Spleen (tissue), 7 donors: ENCODE data around the gene NLRP3.

Experiments
- CTCF ChIP-seq, 11 experiments: fragments of 200-600 bp in 7 of 11; fragments of 450-650 bp in 4 of 11; sonication (generic) in 4 of 11; IDR thresholded peaks in 8 of 11; conservative IDR thresholded peaks in 3 of 11; 1 replicate in 7 of 11; 2 replicates in 4 of 11; pipeline versions ENCODE4 v1.4.0 to v1.8.0; 2016 to 2021; ENCODE audit warnings: antibody characterized with exemption in 11 of 11, inconsistent platforms in 4 of 11, mild to moderate bottlenecking in 1 of 11
- POLR2A ChIP-seq, 3 donors: fragments of 450-650 bp; IDR thresholded peaks; one replicate each; pipeline ENCODE4 v1.5.1; 2017; ENCODE audit warnings: antibody characterized with exemption in 3 of 3, mild to moderate bottlenecking in 1 of 3
- POLR2AphosphoS5 ChIP-seq, 3 donors: sonication (generic); formaldehyde crosslinking; IDR thresholded peaks; one replicate each; pipeline ENCODE4 v1.5.1; 2017; ENCODE audit warnings: antibody characterized with exemption in 3 of 3
- donor health status: DM: no; HTN: no; CAD: no; lungs with moderate emphysema.
- donor health status: DM: no; HTN: no; CAD: no.
- donor health status: DM: no; HTN: no; CAD: no.

- no peak for TF ChIP-seq POLR2A (IDR thresholded peaks at IDR 0.05)
- no peak for TF ChIP-seq CTCF (IDR thresholded peaks at IDR 0.05 in 8 of 11, conservative IDR thresholded peaks at IDR 0.05 in 3 of 11)
- TF ChIP-seq POLR2AphosphoS5 (IDR thresholded peaks at IDR 0.05), result no peak
Measured at GRCh38 chr1:247367786-247368422, 48.1 kb upstream of the NLRP3 start.
